HG03521 (cell line): ENCODE results near the gene UMPS.

Experiments
- ATAC-seq: cut with Tn5 transposase; IDR thresholded peaks from one replicate; pipeline ENCODE4 v1.9.1; 2021; ENCODE audit warnings: mild to moderate bottlenecking, moderate library complexity; ENCODE audit not compliant: unreplicated experiment

UMPS gene

GRCh38 chr3:124761935-124762660 is 31.8 kb downstream of the UMPS start:
- ATAC-seq = no peak

DNA sequence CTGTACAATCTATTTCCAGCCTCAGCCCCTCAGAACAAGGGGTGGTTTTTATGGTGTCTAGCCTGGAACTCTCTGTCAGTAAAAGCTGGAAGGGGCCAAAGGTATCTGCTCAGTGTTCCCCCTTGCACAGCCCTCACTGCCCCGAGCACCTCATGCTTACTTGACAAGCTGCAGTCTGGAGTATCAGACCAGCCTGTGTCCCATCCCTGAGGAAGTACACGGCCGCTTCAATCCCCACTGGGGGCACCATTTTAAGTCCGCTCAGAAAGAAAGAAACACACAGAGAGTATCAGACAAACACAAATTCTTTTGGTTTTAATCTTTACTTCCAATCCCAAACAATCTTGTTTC is 32.4 kb downstream of the UMPS start:
- no peak for ATAC-seq

DNA sequence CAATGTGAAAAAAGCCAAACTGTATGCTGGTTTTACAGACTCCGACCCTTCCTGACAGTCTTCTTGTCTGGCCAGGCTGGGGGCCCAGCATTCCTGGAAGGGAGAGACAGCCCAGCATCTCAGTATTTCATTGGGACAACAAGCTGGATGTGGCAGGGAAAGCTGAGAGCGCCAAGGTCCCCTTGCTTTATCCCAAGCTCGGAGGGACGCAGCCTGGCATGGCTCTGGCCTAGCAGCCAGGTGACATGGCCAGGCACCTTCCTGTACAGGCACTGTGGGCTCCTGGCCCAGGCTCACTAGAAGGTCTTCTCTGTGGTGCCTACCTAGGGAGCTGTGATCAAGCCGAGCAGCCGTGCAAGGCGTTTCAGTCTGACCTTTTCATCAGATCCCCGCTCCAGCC is 33.0 kb downstream of the UMPS start:
- no peak for ATAC-seq

DNA sequence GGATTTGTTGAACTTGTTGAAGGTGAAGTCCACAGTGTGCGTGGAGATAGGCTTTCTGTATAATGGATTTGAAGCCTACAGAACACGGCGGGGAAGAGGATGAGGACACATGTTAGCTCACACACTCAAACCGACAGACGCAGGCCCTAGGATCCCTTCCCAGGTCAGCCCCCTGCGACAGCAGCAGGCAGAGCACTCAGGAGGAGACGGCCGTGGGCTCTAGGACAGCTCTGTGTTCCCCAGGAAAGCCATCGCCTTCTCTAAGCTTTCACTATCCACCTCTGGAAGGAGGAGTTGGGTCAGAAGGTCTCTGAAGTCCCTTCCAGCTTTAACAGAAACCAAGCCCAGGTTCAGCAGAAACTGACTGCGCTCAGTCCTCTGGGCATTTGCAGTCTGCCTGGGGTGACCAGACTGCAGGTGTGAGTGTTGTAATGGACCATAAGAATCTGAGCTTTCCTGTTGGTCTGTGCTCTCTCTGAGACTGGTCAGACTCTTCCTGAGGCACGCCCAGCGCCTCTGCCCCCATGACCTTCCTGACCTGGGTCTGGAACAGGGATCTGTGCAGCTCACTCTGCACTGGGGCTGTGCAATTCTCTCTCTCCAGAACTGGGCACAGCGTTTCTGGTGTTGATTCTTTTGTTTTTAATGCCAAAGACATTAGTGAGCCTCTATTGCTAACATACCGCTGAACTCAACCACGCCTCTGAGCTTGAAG is 33.5 kb downstream of the UMPS start:
- ATAC-seq = no peak

GRCh38 chr3:124764746-124765145 is 34.5 kb downstream of the UMPS start:
- ATAC-seq = no peak

- no peak for ATAC-seq
Observed at GRCh38 chr3:124765197-124765840, 35.1 kb downstream of the UMPS start.

- ATAC-seq = no peak
Observed at GRCh38 chr3:124766113-124767095, 36.2 kb downstream of the UMPS start.

- no peak for ATAC-seq
Observed at GRCh38 chr3:124767264-124767663, 37.0 kb downstream of the UMPS start.

DNA sequence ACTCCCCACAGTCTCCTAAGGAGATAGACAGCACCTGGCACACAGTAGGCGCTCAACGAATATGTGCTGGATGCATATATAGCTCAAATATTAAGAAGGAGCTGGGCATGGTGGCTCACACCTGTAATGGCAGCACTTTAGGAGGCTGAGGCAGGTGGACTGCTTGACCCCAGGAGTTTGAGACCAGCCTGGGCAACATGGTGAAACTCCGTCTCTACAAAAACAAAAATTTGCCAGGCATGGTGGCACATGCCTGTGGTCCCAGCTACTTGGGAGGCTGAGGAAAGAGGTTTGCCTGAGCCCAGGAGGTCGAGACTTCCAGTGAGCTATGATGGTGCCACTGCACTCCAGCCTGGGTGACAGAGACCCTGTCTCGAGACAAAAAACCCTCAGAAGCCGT is 37.4 kb downstream of the UMPS start:
- no peak for ATAC-seq

- ATAC-seq = no peak
Observed at GRCh38 chr3:124768812-124769211, 38.6 kb downstream of the UMPS start.

GRCh38 chr3:124769462-124769861 is 39.2 kb downstream of the UMPS start:
- no peak for ATAC-seq

- no peak for ATAC-seq
Observed at GRCh38 chr3:124770336-124771082, 40.3 kb downstream of the UMPS start.

GRCh38 chr3:124771083-124771445 is 40.8 kb downstream of the UMPS start:
- no peak for ATAC-seq

DNA sequence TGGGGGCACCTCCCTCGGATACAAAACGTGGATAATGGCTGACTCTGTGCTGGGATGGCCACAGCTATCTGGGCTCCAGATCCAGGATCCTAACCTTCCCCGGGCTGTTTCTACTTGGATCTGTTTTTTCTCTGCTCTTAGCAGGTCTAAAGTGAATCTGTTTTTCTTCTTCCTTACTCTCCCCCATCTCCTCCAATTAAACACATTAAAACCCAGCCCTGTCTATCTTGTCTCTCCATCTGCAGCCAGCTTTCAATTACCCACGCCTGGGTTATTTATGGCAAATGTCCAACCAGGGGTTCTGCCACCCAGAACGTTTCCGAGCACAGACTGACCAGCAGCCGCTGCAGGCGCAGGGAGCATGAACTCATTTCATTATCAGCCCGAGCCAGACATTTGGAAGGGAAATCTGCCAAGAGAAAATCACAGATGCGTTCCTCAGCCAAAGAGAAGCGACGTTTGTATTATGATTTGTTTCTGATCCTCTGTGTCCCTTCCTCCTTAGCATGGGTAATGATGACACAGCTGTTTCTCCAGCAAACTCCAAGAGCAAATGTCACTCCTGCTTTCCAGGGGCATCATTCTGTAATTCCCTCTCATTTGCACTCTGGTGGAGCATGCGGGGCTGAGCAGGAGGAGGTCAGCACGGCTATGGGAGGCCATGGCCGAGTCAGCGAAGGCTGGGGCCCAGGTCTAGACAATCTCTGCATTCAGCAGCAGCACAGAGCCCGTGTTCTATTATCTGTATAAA is 42.0 kb downstream of the UMPS start:
- ATAC-seq = no peak

DNA sequence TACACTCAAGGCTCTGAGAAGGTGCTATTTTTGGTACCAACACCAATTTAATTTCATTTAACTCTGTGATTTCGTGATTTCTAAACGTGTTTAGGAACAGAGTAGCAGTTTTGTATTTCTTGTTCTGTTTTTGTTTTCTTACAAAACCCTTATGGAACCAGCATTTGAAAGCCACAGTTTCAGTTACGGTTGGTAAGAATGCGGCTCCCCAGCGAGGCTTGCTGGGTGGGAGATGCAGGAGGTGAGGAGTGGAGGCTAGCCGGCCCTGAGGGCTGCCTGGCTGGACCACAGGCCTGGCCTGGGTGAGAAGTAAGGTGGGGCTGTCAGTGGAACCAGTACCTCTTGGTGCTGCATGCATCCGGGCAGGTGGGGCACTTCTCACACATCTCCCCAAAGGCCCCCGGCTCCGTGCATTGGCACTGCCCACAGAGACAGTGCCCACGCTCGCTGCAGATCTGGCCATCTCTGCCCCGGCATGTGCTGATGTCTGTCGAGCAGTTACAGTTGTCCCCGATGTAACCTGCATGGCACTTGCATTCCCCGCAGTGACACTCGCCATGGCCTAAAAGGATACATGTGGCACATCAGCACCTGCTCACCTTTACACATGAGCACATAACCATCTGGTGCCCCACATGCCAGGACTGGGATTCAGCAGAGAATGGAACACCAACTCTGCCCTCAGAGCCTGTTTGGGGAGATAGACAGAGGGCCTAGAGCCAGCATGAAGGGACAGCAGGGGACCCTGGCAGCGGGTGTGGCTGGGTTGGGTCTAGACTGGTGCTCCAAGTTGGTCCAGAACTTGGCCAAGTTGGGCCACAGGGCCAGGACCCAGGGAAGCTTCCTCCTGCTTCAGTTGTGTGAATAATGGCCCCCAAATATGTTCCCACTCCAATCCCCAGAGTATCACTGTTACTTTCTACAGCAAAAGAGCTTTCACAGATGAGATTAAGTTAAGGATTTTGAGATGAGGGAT is 43.4 kb downstream of the UMPS start:
- ATAC-seq = no peak

GRCh38 chr3:124774327-124774718 is 44.1 kb downstream of the UMPS start:
- ATAC-seq = no peak

DNA sequence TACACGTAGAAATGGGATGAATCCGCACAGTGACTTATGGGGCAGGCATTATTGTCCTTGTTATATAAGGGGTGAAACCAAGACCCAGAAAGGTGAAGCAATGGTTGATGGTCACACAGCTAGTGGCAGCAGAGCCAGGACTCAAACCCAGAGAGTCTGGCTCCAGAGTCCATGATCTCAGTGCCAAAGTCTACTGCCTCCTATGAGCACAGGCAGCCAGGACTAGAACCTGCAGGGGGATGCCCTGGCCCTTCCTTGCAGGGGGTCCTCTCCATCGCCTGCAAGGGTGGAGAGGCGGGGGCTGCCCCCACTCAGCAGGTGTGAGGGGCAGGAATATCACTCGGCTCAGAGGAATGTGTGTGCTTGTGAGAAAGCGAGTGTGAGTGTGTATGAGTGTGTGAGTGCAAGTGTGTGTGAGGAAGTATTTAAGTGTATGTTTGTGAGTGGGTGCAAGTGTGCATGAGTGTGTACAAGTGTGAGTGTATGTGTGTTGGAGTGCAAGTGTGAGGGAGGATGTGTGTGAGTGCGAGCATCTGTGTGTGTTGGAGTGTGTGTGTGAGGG is 44.7 kb downstream of the UMPS start:
- no peak for ATAC-seq

DNA sequence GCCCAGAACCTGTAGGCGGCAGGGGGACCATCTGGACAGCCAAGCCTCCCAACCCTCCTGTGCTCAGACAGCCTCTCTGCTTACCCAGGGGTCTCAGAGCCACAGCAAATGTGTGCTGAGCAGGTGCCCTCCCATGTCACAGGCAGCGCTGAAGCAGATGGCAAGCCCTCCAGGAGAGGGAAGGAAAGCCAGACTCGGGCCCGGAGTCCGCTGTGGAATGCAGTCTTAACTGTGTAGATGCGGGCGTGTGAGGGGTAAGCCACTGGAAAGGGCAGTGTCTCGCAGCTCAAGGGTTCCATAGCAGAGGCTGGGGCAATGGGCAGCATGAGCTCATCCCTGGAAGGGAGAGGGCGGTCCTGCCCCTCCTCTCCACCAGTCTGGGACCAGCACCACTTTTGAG is 45.6 kb downstream of the UMPS start:
- ATAC-seq = no peak
